Measurements from ENCODE around the gene RSPH6A.

DNA sequence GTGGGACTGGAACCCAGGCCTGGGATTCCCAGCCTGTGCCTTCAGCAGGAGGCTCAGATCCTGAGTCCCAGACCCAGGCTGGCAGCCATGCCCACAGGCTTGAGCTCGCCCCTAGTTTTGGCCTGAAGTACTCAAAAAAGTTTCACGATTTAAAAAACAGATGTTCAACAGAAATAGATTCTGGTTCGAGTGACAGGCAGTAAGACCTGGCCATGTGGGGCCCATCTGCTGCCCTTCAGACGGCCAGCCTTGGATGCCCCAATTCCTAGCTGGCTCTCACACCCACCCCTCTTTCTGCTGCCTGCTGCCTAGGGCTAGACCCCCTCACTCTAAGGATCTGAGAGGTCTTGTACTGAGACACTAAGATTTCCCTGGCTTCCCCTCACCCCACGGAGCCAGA is 30.0 kb downstream of the RSPH6A start:
- TF ChIP-seq CTCF (conservative IDR thresholded peaks at IDR 0.05 in 1 of 2, IDR thresholded peaks at IDR 0.05 in 1 of 2; ENCODE audit: extremely low read depth in 1 of 2, insufficient read depth in 1 of 2, low read depth in 1 of 2, low read length in 2 of 2) (no peak), EZH2 (IDR thresholded peaks at IDR 0.05; ENCODE audit: borderline replicate concordance, low read length) (no peak)
